NB4 (cell line): ENCODE measurements around the gene NCAPH2.

Experiments
- CTCF ChIP-seq: IDR thresholded peaks from one replicate; pipeline ENCODE4 v1.5.1; 2012; ENCODE audit warnings: low read depth, low read length
- MAX ChIP-seq: IDR thresholded peaks from 2 replicates; pipeline ENCODE4 v1.6.1; 2011; ENCODE audit warnings: low read depth, low read length
- MYC ChIP-seq: IDR thresholded peaks from 2 replicates; pipeline ENCODE4 v1.6.1; 2011; ENCODE audit warnings: low read depth, low read length
- POLR2A ChIP-seq: IDR thresholded peaks from 2 replicates; pipeline ENCODE4 v1.6.1; 2011; ENCODE audit warnings: mild to moderate bottlenecking; ENCODE audit not compliant: insufficient read length; ENCODE audit errors: extremely low read depth

- TF ChIP-seq POLR2A (peak; percentile 49), CTCF (no peak), MAX (peak; percentile 86), MYC (peak; percentile 75)
Observed at GRCh38 chr22:50529897-50530579, 22.0 kb downstream of the NCAPH2 start, which contains the start of gene TYMP.
